ENCODE data around the gene LELP1.
A peak's percentile ranks its signal among the peaks of the same experiment; 100 is the strongest.
"Not testable (repeated sequence)": the region's sequence is repeated elsewhere in the genome, so short reads cannot be mapped to it uniquely, and the experiment has no call there.

The LELP1 gene

DNA sequence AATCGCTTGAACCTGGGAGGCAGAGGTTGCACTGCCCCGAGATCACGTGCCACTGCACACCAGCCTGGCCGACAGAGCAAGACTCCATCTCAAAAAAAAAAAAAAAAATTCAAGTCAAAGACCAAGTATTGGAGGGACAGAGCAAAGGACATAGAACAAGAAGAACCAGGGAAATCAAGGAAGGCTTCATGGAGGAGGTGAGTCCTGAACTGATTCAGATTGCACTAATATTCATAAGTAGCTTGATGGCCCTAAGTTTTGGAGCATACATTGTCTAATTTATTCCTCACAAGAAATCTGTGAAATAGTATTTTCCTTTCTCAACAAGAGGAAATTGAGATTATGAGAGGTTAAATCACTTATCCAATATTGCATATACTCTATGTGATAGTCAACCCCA is 10.3 kb downstream of the LELP1 start:
- TF ChIP-seq, protein P1, sequence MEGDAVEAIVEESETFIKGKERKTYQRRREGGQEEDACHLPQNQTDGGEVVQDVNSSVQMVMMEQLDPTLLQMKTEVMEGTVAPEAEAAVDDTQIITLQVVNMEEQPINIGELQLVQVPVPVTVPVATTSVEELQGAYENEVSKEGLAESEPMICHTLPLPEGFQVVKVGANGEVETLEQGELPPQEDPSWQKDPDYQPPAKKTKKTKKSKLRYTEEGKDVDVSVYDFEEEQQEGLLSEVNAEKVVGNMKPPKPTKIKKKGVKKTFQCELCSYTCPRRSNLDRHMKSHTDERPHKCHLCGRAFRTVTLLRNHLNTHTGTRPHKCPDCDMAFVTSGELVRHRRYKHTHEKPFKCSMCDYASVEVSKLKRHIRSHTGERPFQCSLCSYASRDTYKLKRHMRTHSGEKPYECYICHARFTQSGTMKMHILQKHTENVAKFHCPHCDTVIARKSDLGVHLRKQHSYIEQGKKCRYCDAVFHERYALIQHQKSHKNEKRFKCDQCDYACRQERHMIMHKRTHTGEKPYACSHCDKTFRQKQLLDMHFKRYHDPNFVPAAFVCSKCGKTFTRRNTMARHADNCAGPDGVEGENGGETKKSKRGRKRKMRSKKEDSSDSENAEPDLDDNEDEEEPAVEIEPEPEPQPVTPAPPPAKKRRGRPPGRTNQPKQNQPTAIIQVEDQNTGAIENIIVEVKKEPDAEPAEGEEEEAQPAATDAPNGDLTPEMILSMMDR (conservative IDR thresholded peaks at IDR 0.05; ENCODE audit: low read depth, low read length) = no peak
- DNase-seq (ENCODE audit: low read depth) = no peak
- no peak overlapping the region for H3K4me3 ChIP-seq (ENCODE audit: low read length)

DNA sequence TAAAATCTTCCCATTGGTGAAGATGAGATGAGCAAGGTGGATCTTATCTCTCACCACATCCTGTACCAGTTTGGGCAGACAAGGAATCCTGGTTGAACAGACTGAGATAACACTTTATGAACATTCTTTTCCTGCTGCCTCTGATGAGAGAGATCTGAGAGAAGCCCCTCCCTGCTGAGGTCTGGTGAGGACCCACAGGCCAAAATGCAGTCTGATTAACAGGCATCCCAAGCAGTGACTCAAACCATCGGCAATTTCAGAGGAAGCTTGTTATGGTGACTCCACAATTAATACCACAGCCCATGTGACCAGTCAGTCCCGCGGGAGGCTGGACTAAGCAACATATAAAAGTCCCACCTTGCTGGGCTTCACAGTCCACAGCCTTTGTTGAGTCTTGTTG is 14.0 kb downstream of the LELP1 start, which contains the start of gene PRR9:
Gene PRR9 (plus strand): TSS at position 373 of the 400 bp plus-strand sequence. CDS start 561 bp downstream, outside the sequence.
- TF ChIP-seq, protein P1 (conservative IDR thresholded peaks at IDR 0.05; ENCODE audit: low read depth, low read length) = no peak
- H3K4me3 ChIP-seq (ENCODE audit: low read length) = no peak within 1 kb of the TSS
- no peak for DNase-seq (ENCODE audit: low read depth)

DNA sequence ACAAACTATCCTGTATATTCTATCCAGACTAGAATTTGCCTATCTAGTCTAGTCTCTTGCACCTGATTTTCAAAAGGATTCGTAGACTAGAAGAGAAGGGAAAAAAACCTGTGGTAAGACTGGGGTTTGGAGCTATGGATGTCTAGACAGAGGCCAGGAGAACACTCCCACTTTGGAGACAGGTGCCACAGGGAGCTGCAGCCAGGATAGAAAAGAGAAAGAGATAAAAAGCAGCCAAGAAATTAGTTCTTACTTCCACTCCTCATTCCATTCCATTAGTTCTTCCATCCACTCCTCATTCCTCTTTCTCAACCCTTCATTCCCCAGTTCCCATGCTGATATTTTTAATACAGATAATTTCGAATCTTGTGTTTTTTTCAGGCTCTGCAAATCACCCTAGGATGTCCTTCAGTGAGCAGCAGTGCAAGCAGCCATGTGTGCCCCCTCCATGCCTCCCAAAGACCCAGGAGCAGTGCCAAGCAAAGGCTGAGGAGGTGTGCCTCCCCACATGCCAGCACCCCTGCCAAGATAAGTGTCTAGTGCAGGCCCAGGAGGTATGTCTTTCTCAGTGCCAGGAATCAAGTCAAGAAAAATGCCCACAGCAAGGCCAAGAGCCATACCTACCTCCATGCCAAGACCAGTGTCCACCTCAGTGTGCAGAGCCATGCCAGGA is 14.7 kb downstream of the LELP1 start:
- H3K4me3 ChIP-seq (ENCODE audit: low read length) = no peak overlapping the region
- TF ChIP-seq, protein P1 (conservative IDR thresholded peaks at IDR 0.05; ENCODE audit: low read depth, low read length) = no peak
- DNase-seq (ENCODE audit: low read depth) = no peak

DNA sequence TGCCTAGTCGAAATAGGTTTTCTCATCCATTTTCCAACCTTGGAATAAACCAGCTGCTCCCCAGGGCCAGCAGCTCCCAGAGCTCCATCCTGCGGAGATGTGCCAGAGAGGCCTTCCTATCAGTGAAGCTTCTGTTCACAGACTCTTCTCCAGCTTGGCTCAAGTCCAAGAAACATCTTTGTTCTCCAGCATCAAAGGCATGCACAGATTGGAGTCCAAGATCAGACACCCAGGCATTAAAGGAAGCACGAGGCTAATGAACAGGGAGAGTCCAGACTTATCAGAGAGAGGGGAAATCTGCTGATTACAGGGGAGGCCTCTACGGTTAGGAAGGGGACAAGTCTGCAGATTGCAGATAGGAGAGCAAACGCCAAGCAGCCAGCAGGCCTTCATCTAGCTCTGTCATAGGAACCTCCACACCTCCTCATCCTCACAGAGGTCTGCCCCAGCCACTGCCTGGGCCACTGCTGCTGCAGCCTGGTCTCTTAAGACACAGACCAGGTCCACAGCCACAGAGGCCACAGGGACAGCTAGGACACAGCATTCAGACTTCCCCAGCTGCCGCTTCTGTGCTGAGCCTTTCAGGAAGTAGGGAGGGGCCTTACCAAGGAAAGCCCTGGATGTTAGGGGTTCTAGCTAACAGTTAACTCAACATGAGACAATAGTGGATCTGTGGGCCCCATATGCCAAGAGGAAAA is 17.5 kb downstream of the LELP1 start:
- DNase-seq (ENCODE audit: low read depth) = no peak
- H3K4me3 ChIP-seq (ENCODE audit: low read length) = no peak overlapping the region
- TF ChIP-seq, protein P1 (conservative IDR thresholded peaks at IDR 0.05; ENCODE audit: low read depth, low read length) = no peak

DNA sequence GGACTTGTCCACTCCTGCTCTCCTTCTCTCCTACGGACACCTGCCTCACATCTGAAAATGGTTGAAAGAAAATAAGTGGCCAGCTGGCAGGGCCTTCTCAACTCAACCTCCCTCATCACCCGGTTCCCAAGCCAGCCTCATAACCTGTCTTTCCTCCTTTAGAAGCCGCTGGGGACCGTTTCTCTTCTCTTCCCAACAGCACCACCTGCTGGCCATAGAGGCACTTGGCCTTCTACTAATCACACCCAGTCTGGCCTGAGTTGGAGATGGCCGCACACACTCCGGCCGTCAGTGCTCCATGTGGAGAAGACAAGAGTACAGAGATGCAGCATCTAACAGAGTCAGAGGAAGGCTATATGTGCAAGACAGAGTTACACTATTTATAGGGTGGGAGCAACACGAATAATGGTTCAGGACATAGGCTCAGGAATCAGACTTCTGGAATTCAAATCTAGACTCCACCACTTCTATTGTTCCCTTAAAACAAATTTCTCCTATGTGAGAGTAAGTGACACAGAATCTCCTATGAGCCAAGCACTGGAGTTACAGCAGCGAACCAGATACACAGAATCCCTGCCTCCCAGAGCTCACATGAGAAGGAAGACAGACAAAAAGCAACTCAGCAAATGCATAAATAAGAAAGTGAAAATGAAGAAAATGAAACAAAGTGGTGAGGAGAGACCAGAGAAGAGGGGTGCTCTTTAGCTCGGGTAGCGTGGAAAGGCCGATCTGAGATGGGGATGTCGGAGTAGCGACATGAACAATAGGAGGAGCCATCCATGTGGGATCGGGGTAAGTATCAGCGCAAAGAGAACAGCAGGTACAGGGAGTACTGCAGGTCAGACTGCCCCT is 20.0 kb downstream of the LELP1 start:
- peak; percentile 4 for DNase-seq (ENCODE audit: low read depth)
- TF ChIP-seq, protein P1 (conservative IDR thresholded peaks at IDR 0.05; ENCODE audit: low read depth, low read length) = peak; percentile 68
- H3K4me3 ChIP-seq (ENCODE audit: low read length) = not testable (repeated sequence)

DNA sequence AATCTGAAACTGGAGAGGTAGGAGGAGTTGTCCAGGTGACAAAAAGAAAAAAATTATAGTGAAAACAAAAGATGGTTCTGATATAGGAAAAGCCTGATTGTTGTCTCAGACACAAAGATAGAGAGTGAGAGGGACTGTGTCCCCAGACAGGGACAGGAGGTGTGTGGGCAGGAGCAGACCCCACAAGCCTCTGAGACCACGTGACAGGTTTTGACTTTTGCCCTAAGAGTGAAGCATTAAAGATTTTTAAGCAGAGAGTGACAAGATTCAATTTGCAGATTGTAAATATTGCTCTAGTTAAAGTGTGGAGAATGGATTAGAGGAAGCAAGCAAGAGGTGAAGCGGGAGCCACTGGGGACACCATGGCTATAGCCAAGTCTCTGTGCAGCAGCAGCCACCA is 24.6 kb downstream of the LELP1 start:
- no peak for DNase-seq (ENCODE audit: low read depth)
- TF ChIP-seq, protein P1 (conservative IDR thresholded peaks at IDR 0.05; ENCODE audit: low read depth, low read length) = no peak
- no peak overlapping the region for H3K4me3 ChIP-seq (ENCODE audit: low read length)
